B cell (primary cell): ENCODE measurements around the gene HMGCL. TPM values are rescaled to one million over a fixed set of nuclear protein-coding genes. Genes with fewer than 3 reads are reported as not detected.

Experiments used
- ATAC-seq: fragments of 200-7000 bp; cut with Tn5 transposase; one replicate; pipeline ENCODE4 v1.10.0; 2021; ENCODE audit warnings: low read depth, mild to moderate bottlenecking, moderate number of reproducible peaks, moderate library complexity
- CTCF ChIA-PET: fragments of 350-600 bp; sonication (Branson Sonifier 250); formaldehyde crosslinking; loops from one replicate; lab custom pipeline; 2021; ENCODE audit warnings: antibody characterized with exemption, inconsistent platforms; lab: Charles Lee
- POLR2A ChIA-PET: fragments of 350-600 bp; sonication (Branson Sonifier 250); formaldehyde crosslinking; loops from one replicate; lab custom pipeline; 2021; ENCODE audit warnings: antibody characterized with exemption; lab: Charles Lee
- DNase-seq: peaks from one replicate; pipeline ENCODE4 v3.0.0; 2013
- H2AFZ ChIP-seq: 2 replicates; pipeline ENCODE4 v1.6.1; 2012; ENCODE audit warnings: mild to moderate bottlenecking, low read depth, low read length; ENCODE audit not compliant: insufficient read depth, poor library complexity, severe bottlenecking
- H3K27ac ChIP-seq, 2 donors: 1 replicate in 1 of 2; 2 replicates in 1 of 2; pipeline ENCODE4 v1.5.1; 2012 to 2013; ENCODE audit warnings: low read length in 2 of 2, mild to moderate bottlenecking in 2 of 2, moderate library complexity in 1 of 2
- H3K27me3 ChIP-seq, 4 experiments: fragments of 200-600 bp in 1 of 4; sonication (generic) in 1 of 4; replicated peaks in 1 of 4; 1 replicate in 2 of 4; 2 replicates in 2 of 4; pipeline versions ENCODE4 v1.6.1 to v1.7.0; 2013 to 2016; ENCODE audit warnings: low read length in 3 of 4, mild to moderate bottlenecking in 2 of 4, mixed read lengths in 1 of 4, moderate library complexity in 1 of 4; ENCODE audit not compliant: insufficient read depth in 4 of 4, control insufficient read depth in 3 of 4; ENCODE audit errors: control extremely low read depth in 1 of 4
- H3K36me3 ChIP-seq, 2 experiments: replicated peaks in 1 of 2; 1 replicate in 1 of 2; 2 replicates in 1 of 2; pipeline versions ENCODE4 v1.6.1 to v1.7.1; 2013; ENCODE audit warnings: low read length in 1 of 2; ENCODE audit not compliant: insufficient read depth in 2 of 2, control insufficient read depth in 1 of 2; ENCODE audit errors: control extremely low read depth in 1 of 2, extremely low read depth in 1 of 2
- H3K4me1 ChIP-seq, 2 donors: fragments of 200-600 bp in 1 of 2; sonication (generic) in 1 of 2; 1 replicate in 1 of 2; 2 replicates in 1 of 2; pipeline versions ENCODE4 v1.5.1 to v1.6.1; 2013 to 2017; ENCODE audit warnings: low read length in 2 of 2; ENCODE audit not compliant: control insufficient read depth in 2 of 2, insufficient read depth in 2 of 2
- H3K4me2 ChIP-seq: replicated peaks from 2 replicates; pipeline ENCODE3; 2012; ENCODE audit warnings: mild to moderate bottlenecking, low read depth, low read length; ENCODE audit not compliant: poor library complexity, severe bottlenecking
- H3K4me3 ChIP-seq, 5 experiments: fragments of 200-600 bp in 1 of 5; sonication (generic) in 1 of 5; 1 replicate in 3 of 5; 2 replicates in 2 of 5; pipeline versions ENCODE4 v1.5.1 to v1.7.0; 2011 to 2016; ENCODE audit warnings: low read length in 4 of 5, mild to moderate bottlenecking in 4 of 5, low read depth in 2 of 5, control low read depth in 1 of 5, moderate library complexity in 1 of 5; ENCODE audit not compliant: insufficient read depth in 1 of 5; ENCODE audit errors: control extremely low read depth in 1 of 5, extremely low read depth in 1 of 5
- H3K79me2 ChIP-seq: fragments of 200-600 bp; sonication (generic); one replicate; pipeline ENCODE4 v1.6.0; 2016; ENCODE audit warnings: low read length; ENCODE audit not compliant: control insufficient read depth, insufficient read depth
- H3K9ac ChIP-seq: fragments of 200-600 bp; sonication (generic); 2 replicates; pipeline ENCODE4 v1.6.1; 2017; ENCODE audit warnings: mild to moderate bottlenecking, low read length, moderate library complexity
- H3K9me3 ChIP-seq, 3 donors: one replicate each; pipeline versions ENCODE4 v1.6.1 to v1.7.1; 2013; ENCODE audit warnings: low read length in 2 of 3; ENCODE audit not compliant: control insufficient read depth in 2 of 3, insufficient read depth in 1 of 3; ENCODE audit errors: control extremely low read depth in 1 of 3
- H4K20me1 ChIP-seq: 2 replicates; pipeline ENCODE4 v1.6.0; 2012; ENCODE audit warnings: mild to moderate bottlenecking, low read length; ENCODE audit not compliant: insufficient read depth, control insufficient read depth, poor library complexity, severe bottlenecking
- H3K27ac Mint-ChIP-seq: one replicate; pipeline ENCODE4 v1.8.0; 2021; ENCODE audit warnings: mixed read lengths
- H3K27me3 Mint-ChIP-seq: one replicate; pipeline ENCODE4 v1.8.0; 2021; ENCODE audit warnings: mixed read lengths
- H3K4me1 Mint-ChIP-seq: one replicate; pipeline ENCODE4 v1.8.0; 2021; ENCODE audit warnings: mixed read lengths
- H3K4me3 Mint-ChIP-seq: one replicate; pipeline ENCODE4 v1.8.0; 2021; ENCODE audit warnings: mixed read lengths
- H3K9me3 Mint-ChIP-seq: one replicate; pipeline ENCODE4 v1.8.0; 2022; ENCODE audit warnings: mixed read lengths; ENCODE audit not compliant: insufficient read depth
- CTCF ChIP-seq: fragments of 200-600 bp; IDR thresholded peaks from one replicate; pipeline ENCODE4 v1.8.0; 2022; ENCODE audit warnings: antibody characterized with exemption, mild to moderate bottlenecking
- EZH2 ChIP-seq: IDR thresholded peaks from 2 replicates; pipeline ENCODE4 v1.6.1; 2012; ENCODE audit warnings: borderline replicate concordance, low read depth, mild to moderate bottlenecking, moderate library complexity, low read length; ENCODE audit not compliant: insufficient read depth, poor library complexity, severe bottlenecking
- WGBS: methylation state at CpG from one replicate; pipeline ENCODE4 v1.1.5; 2013; ENCODE audit warnings: missing lambda C conversion rate; ENCODE audit not compliant: insufficient coverage; 5-methylcytosine and 5-hydroxymethylcytosine counted together
- intact Hi-C: fragments of 100-400 bp; cut with micrococcal nuclease; formaldehyde crosslinking; loops from one replicate; pipeline ENCODE4 v1.10.0; 2022
- polyA plus RNA-seq: library from polyadenylated mRNA; depleted of rRNA; stranded (reverse); fragments of >200 nt; gene quantifications from 2 replicates; pipeline ENCODE4 v1.2.3, GENCODE V29; 2012
- total RNA-seq, 2 donors: library from RNA; stranded (reverse); fragments of 120-200 nt in 1 of 2; gene quantifications; 1 replicate in 1 of 2; 2 replicates in 1 of 2; pipeline versions ENCODE4 v1.2.3 to v1.2.4, GENCODE V29; 2013 to 2022

The HMGCL gene
- total and polyA plus RNA-seq, 2 donors (not counting 1 experiment from before 2014, with no cell fraction given): 18.5 to 35.9 TPM

GRCh38 chr1:23791516-23792047 is 33.6 kb downstream of the HMGCL start:
- TF ChIP-seq EZH2 (no peak), CTCF (no peak)
- H3K4me2 ChIP-seq: peak overlapping the region; percentile 83
- peak overlapping the region; percentile 69 to 81 for H3K27ac ChIP-seq
- H3K9me3 Mint-ChIP-seq: no peaks in the 10 kb centered on the region
- peaks cover 11 to 21% of the 10 kb centered on the region in 2 donors for H3K4me1 ChIP-seq
- H4K20me1 ChIP-seq: no peaks in the 10 kb centered on the region
- DNase-seq (peak; percentile 50), ATAC-seq (peak; percentile 13)
- H3K27me3 Mint-ChIP-seq: no peaks in the 10 kb centered on the region
- POLR2A ChIA-PET: interaction anchor here (0.6 to 1.9 kb wide), 6 partner anchors 9 to 236 kb away, joined by 3 to 9 read pairs (median 6); partner anchors contain the start of genes CNR2, GALE and PITHD1
- peaks cover 0 to 33% of the 10 kb centered on the region in 2 experiments for H3K36me3 ChIP-seq
- WGBS: 2% methylated on average over 14 of the region's 15 CpGs
- peaks cover 21% of the 10 kb centered on the region for H3K4me1 Mint-ChIP-seq
- H3K27me3 ChIP-seq: no peaks in the 10 kb centered on the region
- peaks cover 19% of the 10 kb centered on the region for H3K79me2 ChIP-seq
- H3K4me3 ChIP-seq: peak overlapping the region; percentile 58 to 88 (median 76)
- H3K9ac ChIP-seq: peak overlapping the region; percentile 80
- intact Hi-C loops: loop anchor here (1.0 kb wide), 2 partner anchors 9 to 13 kb away; partner anchors contain the start of genes GALE and PITHD1
- CTCF ChIA-PET: interaction anchor here (0.8 to 2.9 kb wide), 4 partner anchors 14 to 125 kb away, joined by 3 to 10 read pairs (median 4); partner anchors contain the start of gene PITHD1
- peak overlapping the region; percentile 98 for H3K4me3 Mint-ChIP-seq
- H3K27ac Mint-ChIP-seq: peak overlapping the region; percentile 97
- H2AFZ ChIP-seq: peak overlapping the region; percentile 95
- no peaks in the 10 kb centered on the region for H3K9me3 ChIP-seq
